Stimulated activated CD4-positive, alpha-beta T cell treated with anti-CD3 and anti-CD28 coated beads, Interleukin-4, amount 100 ng/mL, for 1 hour (primary cell): ENCODE results near the gene CEBPG.
A peak's percentile ranks its signal among the peaks of the same experiment; 100 is the strongest.

Source experiments
- DNase-seq: peaks from one replicate; pipeline ENCODE4 v3.0.0-alpha.2; 2020

Gene CEBPG

DNA sequence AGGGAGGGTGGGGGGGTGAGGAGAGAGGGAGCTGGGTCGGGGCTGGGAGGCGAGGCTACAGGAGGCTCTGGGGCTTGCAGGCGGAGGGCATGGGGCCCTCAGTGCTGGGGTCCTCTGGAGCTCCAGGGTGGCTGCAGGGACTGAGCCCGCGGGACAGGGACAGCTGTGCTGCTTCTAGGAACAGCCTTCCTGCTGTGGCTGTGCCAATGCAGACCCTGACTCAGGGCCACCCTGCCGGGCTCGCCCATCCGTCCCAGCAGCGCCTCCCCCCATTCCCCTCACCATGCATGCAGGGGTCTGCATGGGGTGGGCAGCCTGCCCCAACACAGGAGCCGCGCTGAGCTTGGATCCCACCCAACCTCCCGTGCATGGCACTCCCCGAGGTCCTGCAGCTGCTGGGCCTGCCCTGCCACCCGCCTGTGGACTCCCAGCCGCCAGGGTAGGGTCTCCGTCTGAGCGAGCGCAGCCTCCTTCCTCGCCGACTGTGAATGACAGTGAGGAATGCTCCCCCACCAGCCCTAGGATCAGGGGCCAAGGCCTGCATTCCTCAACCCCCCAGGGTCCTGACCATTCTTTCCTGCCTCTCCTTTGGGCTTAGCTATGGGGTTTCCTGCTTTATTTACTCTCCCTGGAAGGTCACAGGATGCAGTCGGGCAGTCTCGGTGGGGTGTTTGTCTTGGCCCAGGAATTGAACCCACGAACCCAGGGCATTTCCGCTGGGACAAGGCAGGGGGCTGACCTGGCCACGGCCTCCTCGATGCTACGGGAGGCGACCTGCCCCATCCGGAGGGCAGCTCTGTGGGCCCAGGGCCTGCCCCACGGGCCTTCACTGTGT is 23.4 kb downstream of the CEBPG start:
- DNase-seq: no peak

DNA sequence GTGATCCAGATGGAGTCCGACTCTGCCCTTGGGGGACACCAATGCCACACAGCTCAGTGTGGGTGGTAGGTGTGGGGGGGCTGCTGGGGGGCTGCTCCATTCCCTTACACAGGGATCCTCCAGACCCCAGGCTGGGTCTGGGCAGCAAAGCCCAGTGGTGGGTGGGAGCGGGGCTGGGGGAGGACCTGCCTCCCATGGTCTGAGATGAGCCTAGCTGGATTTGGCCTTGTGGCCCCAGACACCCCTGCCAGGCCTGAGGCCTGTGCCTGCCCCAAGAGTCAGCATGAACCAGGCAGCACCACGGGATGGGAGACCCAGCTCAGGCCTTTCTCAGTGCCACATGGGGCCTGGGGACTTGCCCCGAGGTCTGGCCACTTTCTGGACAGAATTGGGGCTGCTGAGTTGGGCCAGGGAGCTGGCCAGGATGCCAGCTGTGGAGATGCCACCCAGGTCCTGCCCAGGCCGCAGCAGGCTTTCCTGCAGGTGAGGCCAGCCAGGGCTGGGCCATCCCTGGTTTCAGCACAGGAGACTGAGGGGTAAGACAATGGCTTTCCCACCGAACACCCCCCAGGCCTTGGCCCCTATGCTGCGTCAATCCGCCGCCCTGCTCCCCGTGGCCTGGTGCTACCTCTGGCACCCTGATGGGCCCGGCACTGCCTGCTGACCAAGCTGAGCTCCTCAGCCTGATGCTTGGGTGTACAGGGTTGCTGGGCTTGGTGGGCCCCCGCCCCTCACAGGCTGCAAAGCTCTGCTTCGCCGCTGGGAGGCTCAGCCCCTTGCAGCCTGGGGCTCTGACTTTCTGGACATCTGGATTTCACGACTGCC is 24.2 kb downstream of the CEBPG start:
- no peak for DNase-seq

DNA sequence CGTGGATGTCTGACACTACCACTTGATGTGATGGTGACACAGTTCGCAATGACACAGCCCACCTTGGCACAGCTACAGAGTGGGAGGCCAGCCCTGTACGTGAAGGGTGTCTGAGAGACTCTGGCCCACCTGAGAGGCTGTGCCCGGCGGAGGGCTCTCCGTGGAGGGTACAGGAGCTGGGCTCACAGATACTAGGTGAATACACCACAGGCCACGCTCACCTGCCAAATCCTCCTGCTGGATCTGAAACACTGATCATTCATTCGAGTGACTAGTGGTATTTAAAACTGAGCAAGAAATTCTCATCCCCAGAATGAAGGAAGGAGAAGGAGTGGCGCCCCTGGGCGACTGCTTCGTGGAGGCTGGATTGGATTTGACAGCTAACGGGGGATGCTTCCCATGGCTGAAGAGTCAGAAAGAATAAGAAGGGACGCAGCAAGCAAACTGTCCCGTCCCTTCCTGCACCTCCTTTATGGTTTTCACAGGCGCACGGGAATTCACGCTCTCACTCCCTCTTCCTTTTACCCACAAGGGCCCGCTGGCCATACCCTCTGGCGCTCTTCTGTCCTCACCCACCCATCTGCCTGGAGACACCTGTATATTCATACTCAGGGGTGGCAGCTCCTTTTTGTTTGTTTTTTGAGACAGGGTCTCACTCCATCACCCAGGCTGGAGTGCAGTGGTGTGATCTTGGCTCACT is 25.0 kb downstream of the CEBPG start:
- no peak for DNase-seq

DNA sequence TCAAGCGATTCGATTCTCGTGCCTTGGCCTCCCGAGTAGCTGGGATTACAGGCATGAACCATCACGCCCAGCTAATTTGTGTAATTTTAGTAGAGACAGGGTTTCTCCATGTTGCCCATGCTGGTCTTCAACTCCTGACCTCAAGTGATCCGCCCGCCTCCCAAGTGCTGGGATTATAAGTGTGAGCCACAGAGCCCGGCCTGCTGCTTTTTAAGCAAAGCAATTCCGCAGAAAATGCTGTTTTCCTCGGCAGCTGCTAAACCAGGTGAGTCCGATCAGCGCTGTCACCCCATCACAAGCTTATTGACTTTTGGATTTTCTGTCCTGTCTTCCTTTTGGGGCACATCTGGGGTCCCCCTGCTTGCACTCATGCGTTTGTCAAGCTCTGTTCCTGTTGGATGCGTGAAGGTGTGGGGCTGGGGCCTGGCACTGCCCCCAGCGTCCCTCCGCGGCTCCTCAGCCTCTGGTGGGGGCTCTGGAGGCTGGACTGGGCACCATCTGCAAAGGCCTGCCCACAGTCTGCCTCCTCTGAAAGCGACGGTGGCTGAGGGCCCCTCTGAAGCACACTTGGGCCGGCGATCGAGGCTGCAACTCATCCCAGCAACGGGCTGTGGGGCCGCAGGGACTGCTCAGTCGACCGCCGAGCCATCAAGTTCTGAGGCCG is 25.7 kb downstream of the CEBPG start:
- no peak for DNase-seq

DNA sequence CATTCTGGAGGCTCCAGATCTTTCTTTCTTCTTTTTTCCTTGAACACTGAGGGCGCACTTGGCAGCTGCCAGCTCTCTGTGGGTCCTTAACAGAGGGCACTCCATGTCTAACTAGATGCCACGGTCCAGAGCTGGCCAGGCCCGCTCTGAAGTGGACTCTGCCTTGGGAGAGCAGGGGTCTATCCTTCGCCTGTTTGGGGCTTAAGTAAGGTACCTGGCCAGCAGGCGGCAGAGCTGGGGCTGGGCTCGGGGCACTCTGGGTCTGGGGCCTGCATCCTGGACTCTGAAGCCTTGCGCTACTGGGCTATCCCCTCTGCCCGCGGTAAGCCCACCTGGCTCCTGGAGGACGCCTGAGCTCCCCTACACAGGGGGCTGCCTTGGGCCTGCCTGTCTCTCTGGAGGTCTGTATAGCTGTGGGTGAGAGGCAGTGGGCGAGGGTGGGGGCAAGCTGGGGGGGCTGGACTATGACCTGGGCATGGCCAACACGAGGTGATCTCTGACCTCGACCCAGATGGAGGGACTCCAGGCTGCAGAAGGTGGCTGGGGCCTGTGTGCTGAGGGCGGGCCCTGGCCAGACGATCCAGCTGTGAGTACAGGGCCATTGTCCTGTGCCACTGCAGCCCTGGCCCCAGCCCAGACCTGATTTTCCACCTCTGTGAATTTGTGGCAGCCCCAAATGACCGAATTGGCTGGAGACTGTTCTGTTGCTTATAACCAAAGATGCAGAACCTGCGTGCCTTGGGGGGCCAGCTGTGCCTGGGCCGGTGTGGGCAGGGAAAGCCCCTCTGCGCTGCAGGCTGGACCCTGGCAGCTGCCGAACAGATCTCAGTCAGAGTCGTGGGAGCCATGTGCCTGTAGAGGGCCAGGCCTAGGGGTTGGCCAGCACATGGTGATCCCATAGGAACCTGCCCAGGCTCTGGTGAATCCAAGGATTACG is 26.5 kb downstream of the CEBPG start:
- no peak for DNase-seq

DNA sequence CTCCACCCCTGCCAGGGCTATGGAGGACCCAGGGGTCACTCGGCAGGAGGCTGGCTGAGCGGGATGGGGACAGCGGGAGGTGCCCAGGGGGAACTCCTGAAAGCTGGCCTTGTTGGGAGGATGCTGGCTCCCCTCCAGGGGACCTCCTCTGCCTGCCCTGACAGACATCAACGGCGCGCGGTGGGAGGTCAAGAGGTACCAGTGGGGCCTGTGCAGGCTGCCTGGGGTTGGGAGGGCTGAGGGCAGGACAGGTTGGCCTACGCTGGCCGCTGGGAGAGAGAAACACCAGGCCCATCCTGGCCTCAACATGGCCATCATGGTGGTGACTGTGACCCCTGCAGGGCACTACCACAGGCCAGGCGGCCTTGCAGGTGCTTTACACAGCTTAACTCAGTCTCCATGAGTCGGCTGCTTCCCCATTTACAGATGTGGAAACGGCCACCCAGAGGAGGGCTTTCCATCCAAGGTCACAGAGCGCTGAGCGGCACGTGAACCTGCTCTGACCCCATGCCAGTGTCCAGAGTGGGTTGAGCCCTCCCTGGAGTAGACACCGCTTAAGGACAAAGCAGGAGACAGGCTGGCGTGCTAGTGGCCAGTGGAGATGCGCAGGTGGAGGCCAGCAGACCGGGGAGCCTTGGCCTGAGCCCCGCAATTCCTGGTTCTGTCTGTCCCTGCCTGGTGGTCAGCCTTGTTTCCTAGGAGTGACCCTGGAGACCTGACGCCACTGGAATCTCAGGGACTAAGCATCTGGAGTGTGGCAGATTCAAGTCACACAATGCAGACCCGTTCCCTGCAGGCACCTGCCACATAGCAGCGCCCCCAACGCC is 27.6 kb downstream of the CEBPG start:
- DNase-seq: no peak

DNA sequence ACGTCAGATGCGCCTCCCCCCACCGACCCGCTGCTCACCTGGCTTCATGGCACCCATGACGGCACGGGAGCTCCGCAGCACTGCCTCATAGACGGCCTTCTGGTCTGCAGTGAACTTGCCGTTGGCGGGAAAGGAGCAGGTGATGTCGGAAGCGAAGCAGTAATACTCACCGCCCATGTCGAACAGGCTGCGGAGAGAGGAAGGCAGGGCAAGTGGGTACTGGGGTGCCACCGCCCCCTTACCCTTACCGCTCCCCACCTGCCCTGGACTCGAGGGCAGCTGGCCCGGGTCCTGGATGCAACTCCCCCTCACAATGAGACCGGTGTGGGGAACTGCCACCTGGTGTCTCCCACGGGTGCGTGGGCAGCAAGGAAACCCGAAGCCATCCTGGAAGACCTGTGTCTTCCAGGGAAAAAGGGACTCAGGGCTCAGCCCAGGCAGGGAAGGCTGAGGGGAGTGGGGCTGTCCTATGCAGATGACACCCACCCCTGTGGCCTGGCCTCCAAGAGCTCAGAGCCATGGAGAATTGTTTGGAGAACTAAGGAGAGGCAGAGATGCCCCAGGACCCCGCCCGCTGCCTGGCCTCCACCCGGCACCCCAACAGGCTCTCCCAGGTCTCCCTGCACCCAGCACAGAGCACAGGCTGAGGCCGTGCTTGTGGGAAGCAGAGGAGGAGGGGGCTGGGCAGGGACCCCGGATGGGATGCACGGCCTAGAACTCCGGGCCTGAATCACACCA is 28.3 kb downstream of the CEBPG start:
- DNase-seq: no peak

DNA sequence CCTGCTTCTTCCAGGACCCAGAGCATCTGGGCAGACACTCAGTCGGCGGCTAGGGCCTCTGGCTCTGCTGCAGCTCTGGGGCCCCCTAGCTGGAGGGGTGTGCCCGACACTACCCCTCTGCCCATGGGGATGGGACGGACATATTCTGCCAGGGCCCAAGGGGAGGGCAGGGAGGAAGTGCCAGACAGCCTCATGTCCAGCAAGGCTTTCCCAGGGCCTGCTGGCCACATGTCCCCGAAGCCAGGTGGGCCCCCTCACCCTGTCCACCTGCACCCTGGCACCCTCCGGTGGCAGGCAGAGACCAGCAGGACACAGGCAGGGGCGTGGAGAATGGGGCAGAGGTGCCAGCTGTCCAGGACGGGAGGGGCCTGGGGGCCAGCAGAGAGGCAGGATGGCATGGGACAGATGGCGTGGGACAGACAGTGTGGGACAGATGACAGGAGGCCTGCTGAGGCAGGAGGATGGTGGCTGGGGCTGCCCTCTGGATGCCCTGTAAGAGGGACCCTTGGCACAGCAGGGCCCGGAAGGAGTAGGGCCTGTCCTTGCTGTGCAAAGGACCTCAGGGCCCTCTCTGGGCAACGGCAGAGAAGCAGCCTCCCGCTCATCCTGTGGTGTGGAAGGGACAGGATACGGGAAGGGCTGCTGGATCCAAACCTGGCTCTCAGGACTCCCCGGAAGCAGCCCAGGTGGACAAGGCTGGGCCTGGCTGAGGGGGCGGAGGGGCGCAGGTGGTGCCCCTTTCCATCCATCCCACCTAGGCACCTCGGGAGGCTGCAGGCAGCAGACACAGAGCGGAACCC is 29.1 kb downstream of the CEBPG start:
- no peak for DNase-seq

DNA sequence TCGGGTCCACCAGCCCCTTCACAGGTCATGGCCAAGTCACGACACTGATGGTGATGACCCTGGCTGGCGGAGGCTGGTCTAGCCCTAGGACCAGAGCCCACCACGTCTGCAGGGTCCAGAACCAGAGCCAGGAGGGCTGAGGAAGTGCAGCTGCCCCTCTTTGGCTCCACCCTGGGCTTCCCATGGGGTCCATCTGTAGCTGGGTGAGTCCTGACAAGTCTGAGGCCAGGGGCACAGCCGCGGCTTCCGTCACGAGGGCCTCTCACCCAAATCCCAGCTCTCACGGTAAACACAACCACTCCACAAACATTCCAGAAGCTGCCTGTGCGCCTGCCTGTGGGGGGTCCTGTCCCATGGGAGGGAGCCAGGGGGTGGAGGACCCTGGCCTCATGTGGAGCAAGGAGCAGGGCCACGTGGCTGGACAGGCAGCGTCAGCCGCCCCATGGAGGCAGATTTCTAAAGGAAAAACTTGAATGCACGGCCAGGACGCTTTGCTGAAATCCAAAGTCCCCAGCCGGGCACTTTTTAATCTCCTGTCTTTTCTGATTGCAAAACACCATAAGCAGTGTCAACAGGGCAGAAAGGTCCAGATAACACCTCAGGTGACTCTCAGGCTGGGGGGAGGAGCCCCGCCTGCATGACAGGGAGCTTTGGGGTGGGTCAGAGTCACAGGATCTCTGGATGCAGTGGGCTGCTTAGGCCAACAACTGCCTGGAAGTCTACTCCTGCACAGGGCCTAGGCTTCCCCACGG is 29.9 kb downstream of the CEBPG start:
- no peak for DNase-seq

DNA sequence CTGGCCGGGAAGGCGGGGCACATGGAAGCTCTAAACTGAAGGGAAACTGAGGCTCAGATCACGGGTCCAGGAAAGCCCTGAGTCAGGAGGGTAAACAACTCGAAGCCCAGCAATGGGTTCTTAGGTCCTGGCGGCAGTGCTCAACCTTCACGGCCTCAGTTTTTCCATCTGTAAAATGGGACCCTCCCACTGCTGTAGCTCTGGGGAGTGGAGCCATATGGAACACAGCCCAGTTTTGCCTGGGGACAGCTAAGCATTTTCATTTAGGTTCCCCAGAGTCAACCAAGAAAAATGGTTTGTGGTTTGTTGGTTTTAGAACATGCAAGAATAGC is 30.4 kb downstream of the CEBPG start:
- DNase-seq: no peak

DNA sequence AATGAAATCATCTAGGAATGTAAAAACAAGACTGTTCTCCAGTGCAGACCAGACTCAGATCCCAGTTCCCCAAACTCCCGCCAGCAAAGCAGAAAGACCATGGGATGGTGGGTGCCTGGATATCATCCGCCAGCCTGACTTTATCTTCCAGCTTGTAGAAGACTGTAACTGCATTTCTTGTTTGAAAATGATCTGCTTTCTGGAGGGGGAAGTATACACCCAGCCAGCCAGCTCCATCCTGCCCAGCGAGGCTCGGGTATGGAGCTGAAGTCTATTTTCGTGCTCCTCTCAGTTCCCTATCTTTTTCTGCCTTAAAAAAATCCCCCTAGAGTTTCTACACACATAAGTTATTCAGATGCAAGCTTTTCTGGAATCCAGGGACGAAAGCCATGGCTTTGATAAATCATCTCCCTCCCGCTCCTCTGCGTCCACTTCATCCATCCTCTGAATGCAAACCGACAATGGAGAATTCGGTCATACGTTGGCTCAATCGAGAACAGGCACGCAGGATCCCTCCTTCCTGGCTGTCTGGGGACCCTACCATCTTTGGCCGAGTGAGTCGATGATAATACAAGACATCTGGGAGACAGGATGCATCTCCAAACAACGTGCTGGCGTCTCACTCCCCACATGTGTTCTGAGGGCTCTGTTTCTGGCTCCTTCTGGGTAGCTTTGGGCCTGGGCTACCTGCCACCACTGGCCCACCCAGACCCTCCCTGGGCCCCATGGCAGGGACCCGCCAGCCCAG is 31.2 kb downstream of the CEBPG start:
- no peak for DNase-seq

DNA sequence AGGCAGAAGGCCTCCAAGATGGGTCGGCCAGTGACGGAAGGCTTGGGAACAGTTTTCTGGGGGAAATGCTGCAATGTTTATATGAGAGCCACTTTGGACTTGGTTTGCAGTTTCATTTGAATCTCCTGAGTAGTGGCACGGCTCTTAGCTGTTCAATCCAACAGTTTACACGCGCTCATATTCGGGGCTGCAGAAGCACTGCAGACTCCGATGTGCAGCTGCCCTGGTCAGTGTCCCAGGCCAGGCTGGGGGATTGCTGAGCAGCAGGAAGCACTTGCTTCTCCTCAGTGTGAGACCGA is 31.7 kb downstream of the CEBPG start:
- no peak for DNase-seq

DNA sequence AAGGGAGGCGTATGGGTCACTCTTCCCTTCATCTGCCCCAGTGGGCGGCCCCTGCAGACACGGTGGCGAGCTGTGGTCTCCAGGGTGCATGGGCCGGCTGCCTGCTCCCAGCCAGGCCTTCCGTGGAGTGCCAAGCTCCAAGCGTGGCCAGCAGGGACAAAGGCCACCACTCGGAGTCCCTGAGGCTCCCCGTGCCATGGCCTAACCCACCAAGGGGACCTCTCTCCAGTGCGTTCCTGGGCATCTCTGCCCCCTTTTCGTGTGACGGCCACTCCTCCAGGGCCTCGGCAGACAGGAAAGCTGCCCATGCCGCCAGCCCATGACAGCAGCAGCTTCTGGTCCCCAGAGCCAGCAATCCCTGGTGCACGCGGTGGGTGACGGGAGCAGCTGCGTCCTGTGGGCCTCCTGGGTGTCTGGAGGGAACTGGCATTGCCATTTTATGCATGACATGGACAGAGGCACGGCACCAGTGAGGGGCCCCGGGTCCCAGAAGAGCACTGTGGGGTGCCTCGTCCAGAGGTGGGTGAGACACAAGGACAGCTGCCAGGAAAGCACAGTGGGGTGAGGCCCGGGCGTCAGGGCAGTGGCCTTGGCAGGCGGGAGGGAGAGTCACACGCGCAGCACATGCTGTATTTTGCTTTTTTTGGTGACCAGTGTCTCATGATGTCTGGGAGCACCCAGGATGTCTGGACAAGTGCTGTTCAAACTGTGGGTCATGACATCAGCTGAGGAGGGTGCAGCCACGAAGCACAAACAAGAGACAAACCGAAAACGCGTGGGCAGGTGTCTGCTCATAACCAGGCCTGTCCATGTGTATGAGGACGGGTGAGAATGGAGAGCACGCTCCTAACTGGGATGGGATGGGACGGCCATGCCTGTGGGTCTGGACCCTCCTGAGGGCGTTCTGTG is 32.3 kb downstream of the CEBPG start:
- DNase-seq: no peak

DNA sequence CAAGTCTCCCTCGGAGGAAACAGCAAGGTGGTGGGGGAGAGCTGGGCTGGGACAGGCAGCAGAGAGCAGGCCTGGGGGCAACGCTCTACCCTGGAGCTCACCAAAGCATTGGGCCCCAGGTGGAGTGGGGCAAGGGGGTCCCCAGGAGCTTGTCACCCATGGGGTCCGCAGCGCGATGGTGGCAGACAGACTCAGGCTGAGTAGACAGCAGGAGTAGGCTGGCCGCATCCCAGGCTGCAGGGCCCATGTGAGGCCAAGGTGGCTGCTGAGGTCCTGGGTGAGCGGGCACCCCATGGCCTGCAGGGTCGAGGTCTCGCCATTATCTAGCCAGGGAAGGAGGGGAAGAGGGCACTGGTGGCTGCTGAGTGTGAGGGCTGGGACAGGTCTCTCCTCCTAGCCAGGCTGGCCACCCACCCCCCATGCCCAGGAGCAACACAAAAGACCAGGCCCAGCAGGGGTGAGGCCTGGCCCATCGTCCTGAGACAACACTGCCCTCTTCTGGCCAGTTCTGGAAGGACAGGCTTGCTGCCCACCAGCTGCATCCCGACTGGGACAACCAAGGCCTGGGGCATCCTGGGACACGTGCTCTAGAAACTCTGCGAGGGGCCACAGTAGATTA is 33.1 kb downstream of the CEBPG start:
- peak; percentile 75 for DNase-seq

DNA sequence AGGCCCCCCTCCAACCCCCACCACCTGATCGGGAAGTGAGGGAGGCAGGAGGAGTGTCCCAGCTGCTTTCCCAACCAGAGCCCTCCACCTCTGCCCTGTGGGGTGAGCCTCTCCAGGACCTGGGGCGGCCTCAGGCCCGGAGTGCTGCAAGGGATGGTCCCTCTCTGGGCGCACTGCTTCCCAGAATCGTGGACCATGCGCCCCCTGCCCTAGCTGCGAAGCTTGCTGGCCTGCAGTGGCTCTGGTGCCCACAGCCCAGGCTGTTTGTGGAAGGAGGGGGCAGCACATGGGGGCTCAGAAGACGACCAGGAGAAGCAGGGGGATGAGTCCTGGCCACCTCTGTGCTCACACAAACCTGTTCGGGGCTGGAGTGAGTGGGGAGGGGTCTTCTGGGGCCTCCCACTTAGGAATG is 33.6 kb downstream of the CEBPG start:
- no peak for DNase-seq

DNA sequence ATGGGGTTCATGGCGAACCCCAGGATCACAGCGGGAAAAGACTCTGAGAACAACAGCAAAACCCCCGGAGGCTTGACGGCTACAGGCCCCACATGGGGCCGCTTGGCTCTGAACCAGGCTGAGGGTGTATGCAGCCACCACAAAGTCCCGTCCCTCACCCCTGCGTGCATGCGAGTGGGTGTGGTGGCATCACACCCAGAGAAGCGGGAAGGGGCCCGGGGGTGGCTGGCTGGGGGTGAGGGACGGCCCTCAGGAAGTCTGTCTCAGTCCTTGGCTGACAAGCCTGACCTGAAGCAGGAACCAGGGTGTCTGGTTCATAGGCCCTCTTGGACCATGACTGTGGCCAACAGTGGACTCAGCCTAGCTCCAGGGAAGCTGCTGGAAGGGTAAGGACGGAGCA is 34.2 kb downstream of the CEBPG start:
- no peak for DNase-seq

DNA sequence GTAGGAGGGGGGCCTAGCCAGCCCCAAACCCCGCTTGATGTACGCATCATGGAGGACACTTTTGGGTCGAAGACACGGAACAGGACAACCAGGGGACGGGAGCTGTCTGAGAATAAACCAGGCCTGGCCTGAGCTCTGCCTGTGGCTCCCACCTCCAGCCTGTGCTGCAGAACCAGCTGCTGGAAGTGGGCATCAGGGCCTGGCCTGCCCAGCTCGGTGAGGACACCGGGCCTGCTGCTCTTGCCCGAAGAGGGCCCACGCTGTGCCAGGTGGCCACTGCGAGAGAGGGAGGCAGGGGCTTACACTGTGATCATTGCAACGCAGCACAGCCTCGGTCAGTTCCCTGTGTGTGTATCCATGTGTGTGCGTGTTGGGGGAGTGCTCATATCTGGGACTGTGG is 34.6 kb downstream of the CEBPG start:
- DNase-seq: no peak
